ENCODE data around the gene DOP1A. TPM values are rescaled to one million over a fixed set of nuclear protein-coding genes. Genes with fewer than 3 reads are reported as not detected.

Gene DOP1A
- total and polyA plus RNA-seq, 2 of the 4 experiments (the other 2 are of a cell fraction) = 6.0 to 32.4 TPM

DNA sequence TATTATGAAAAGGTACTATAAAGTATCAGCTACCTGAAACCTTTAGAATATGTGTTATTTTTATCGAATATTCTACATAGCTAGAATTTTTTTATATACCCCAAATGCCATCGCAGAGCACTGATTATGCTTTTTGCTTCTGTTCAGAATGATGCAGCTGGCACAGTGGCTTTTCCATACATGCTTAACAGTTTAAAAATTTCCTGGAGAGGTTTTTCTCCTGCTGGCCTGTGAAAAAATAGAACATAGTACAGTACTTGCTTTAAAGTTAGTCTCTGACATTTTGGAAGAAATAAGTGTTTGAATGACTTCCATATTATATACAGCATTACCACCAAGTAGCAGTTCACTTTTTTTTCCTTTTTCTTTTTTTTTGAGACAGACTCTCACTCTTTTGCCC, 5.3 kb downstream of the DOP1A start:
- Histone ChIP-seq H3K9me3 (ENCODE audit: control insufficient read depth, insufficient read depth, low read length) (no peaks in the 10 kb centered on the region), H3K27me3 (ENCODE audit: control insufficient read depth, insufficient read depth, low read length) (no peaks in the 10 kb centered on the region), H4K91ac (ENCODE audit: insufficient read depth, low read depth, low read length) (no peak overlapping the region), H2AK9ac (replicated peaks; ENCODE audit: low read depth, low read length, poor library complexity) (no peak overlapping the region), H3K4me3 (ENCODE audit: insufficient read depth, low read depth, low read length) (no peak overlapping the region), H2BK120ac (ENCODE audit: low read depth, low read length) (no peak overlapping the region), H4K8ac (ENCODE audit: low read depth in 2 of 2, low read length in 2 of 2) (no peak overlapping the region), H3K4me1 (ENCODE audit: control insufficient read depth, insufficient read depth, low read length) (no peaks in the 10 kb centered on the region), H3K18ac (ENCODE audit: low read depth, low read length) (no peak overlapping the region), H3K9ac (ENCODE audit: low read depth, low read length) (no peak overlapping the region), H3K79me1 (ENCODE audit: low read depth in 1 of 2, low read length in 2 of 2) (peaks cover 16 to 31% of the 10 kb centered on the region in 2 experiments; a peak in 3 of 4 replicates), H2AK5ac (ENCODE audit: low read depth, low read length) (no peak overlapping the region), H4K20me1 (ENCODE audit: insufficient read depth, low read length) (no peaks in the 10 kb centered on the region), H2BK5ac (ENCODE audit: low read depth, low read length, poor library complexity, severe bottlenecking) (no peak overlapping the region), H4K5ac (ENCODE audit: low read depth, low read length) (no peak overlapping the region), H3K27ac (ENCODE audit: insufficient read depth, low read length) (no peak overlapping the region), H2AFZ (replicated peaks; ENCODE audit: low read length, poor library complexity) (no peak overlapping the region), H3K23ac (ENCODE audit: low read depth, low read length) (no peak overlapping the region), H3K56ac (ENCODE audit: extremely low read depth, insufficient read depth, low read length) (no peak overlapping the region), H3K9me1 (ENCODE audit: insufficient read depth, low read length) (no peaks in the 10 kb centered on the region), H2BK20ac (ENCODE audit: low read depth, low read length) (no peak overlapping the region), H2BK15ac (ENCODE audit: low read depth, low read length) (no peak overlapping the region), H3K4ac (ENCODE audit: low read depth, low read length) (no peak overlapping the region), H3K14ac (replicated peaks; ENCODE audit: low read depth, low read length) (no peak overlapping the region), H3K36me3 (ENCODE audit: control insufficient read depth, insufficient read depth, low read length) (no peaks in the 10 kb centered on the region), H3K4me2 (ENCODE audit: low read depth, low read length) (no peak overlapping the region)
- no peak for ATAC-seq (ENCODE audit: low read depth)
- dilution Hi-C loops (cut with HindIII; ENCODE audit: low sequenced_read_pairs, unreplicated experiment) (loop anchor here (25.0 kb wide), 1 partner anchor 440 kb away; the partner anchor contains the start of gene PRSS35), intact Hi-C loops (cut with micrococcal nuclease) (no loop called here), in situ Hi-C loops (cut with MboI; ENCODE audit: low sequenced_read_pairs) (loop anchor here (25.0 kb wide), 1 partner anchor 710 kb away; the partner anchor contains the start of gene TPBG)
- TF ChIP-seq BHLHE40 (IDR thresholded peaks at IDR 0.05; ENCODE audit: low read depth, low read length) (no peak), FOS (IDR thresholded peaks at IDR 0.05; ENCODE audit: low read depth, low read length) (no peak), MAZ (IDR thresholded peaks at IDR 0.05; ENCODE audit: borderline replicate concordance, low read depth, low read length) (no peak)
- POLR2A ChIA-PET (ENCODE audit: unreplicated experiment) = no interaction called here
- no CpG with 5 or more reads among the region's 2 CpGs for WGBS, 2 experiments (ENCODE audit: extremely low coverage in 2 of 2, insufficient read length in 1 of 2)
- no peak for DNase-seq
- no TSS peak for BruUV-seq (replicated peaks)
- CTCF ChIA-PET = interaction anchor here (1.2 kb wide), 1 partner anchor 142 kb away, joined by 4 read pairs; no protein-coding TSS in a partner anchor

Data from IMR-90 (cell line).